Occipital lobe (tissue), 2 donors: ENCODE results near the gene PAGE3. TPM values are rescaled to one million over a fixed set of nuclear protein-coding genes. Genes with fewer than 3 reads are reported as not detected.

Source experiments
- DNase-seq: peaks from one replicate; lab custom pipeline; 2025; lab: John Stamatoyannopoulos, UW
- total RNA-seq: library from RNA; depleted of rRNA; stranded (reverse); fragments of >200 nt; gene quantifications from one replicate; pipeline ENCODE4 v1.2.3, GENCODE V29; 2014

The PAGE3 gene, protein sequence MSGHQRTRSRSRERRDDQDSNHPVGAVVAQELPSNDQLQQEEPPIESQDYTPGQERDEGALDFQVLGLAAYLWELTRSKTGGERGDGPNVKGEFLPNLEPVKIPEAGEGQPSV
- total RNA-seq = not detected

DNA sequence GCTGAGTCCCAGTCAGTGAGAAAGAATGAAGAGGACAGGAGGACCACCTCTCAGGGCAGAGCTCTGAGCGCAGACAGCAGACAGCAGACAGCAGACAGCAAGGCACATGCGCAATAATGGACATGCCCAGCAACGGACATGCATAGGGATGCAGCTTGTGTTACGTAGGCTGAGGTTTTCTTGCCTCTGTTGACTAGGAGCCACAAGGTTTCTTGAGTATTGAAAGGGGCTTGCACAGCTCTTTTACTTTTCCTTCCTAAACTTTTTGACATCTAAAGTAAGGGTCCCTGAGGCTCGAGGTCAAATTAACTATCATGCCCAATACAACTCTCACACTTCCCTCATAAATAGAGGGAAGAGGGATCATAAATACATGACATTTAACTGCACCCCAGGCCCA, at the start of gene PAGE3:
PAGE3 (minus strand) TSS at position 101 of the 400 bp plus-strand sequence. CDS start 1,013 bp downstream, outside the sequence.
- no peak for DNase-seq

DNA sequence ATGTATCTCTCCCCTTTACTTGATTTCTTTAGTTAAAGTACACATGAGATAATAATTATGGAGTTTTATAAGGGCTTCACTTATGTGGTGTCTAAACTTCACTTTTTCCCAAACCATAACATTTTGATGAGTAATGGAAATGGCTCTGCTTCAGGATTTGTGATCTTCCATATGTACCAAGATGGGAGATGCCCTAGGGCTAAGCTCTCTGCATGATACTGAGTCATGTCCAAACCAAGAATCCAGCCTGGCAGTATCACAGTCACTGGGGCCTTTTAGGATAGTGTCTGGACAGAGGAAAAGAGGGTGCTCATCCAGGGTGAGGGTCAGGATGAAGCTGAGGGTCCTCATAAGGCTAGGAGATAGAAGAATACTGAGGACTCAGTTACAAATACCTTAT, 47.9 kb upstream of the PAGE3 start:
- DNase-seq = no peak

DNA sequence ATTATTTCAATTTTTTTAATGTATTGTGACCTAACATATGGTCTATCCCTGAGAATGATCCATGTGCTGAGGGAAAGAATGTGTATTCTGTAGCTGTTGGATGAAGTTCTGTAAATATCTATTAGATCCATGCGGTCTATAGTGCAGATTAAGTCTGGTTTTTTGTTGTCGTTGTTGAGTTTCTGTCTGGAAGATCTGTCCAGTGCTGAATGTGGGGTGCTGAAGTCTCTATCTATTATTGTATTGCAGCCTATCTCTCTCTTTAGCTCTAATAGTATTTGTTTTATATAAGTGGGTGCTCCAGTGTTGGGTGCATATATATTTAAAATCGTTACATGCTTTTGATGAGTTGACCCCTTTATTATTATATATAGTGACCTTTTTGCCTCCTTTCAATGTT, 26.2 kb upstream of the PAGE3 start:
- no peak for DNase-seq

DNA sequence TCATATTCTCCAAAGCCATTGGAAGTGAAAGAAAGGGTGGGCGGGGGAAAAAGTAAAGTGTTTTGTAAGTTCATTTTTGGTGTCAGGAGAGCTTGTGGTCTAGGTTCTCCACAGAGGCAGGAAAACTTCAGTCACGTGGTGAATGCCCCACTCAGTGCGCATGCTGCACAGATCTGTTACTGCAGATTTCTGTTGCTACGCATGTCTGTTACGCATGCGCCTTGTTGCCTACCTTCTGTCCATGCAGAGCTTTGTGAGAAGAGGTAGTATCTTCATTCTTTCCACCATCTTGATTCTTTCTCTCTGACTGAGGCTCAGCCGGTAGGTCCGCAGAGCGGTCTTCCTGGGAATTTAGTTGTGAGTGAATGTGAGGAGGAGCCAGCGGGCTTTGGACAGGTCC, 15.1 kb upstream of the PAGE3 start:
- no peak for DNase-seq

DNA sequence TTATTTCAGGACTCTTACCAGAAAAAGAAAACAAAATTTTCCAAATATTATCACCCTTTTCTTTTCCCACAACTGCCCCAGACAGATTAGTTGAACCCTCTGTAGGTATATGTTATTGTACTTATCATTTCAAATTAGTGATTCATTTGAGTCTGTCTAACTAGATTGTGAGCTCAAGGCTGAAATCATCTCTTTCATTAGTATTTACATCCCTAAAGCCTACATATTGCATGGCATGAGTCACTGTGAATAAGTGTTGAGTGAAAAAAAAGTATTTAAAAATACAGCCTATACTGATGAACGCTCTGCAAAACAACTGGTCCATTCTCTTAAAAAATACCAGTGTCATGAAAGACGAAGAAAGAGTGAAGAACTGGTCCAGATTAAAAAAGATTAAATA, 3.9 kb downstream of the PAGE3 start:
- no peak for DNase-seq

DNA sequence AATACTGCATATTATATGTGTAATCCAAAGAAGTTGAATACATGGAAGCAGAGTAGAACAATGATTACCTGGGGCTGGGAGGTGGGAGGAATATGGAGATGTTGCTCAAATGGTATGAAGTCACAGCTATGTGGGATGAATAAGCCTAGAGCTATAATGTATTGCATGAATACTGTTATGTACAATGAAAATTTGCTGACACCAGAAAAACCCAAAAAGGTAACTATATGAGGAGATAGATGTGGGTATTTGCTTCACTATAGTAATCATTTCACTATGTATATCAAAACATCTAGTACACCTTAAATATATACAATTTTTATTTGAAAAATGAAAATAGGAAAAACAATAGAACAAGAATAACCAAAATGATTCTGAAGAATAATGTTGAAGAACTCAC, 11.2 kb downstream of the PAGE3 start:
- DNase-seq = no peak

DNA sequence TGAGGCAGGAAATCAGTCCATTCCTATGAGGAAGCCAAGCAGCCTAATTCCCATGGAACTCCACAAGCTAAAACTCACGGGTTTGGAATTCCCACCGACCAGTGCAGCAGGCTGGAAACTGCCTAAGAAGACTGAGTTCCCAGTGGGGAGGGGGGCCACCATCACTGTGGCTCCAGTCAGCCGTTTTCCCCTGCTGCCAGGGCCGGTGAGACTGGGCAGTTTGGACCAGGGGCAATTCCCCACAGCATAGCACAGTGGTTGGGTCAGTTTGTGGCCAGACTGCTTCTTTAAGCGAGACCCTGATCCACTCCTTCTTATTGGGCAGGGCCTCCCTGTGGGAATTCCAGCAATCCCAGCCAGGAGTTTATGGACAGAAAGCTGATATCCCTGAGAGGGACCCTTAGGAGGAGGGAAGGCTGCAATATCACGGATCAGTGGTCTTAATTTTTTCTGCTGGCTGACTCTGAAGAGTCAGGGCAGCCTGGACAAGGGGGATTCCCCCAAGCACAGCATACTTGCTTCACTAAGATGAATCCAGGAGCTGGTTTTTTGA, 23.9 kb downstream of the PAGE3 start:
- no peak for DNase-seq

DNA sequence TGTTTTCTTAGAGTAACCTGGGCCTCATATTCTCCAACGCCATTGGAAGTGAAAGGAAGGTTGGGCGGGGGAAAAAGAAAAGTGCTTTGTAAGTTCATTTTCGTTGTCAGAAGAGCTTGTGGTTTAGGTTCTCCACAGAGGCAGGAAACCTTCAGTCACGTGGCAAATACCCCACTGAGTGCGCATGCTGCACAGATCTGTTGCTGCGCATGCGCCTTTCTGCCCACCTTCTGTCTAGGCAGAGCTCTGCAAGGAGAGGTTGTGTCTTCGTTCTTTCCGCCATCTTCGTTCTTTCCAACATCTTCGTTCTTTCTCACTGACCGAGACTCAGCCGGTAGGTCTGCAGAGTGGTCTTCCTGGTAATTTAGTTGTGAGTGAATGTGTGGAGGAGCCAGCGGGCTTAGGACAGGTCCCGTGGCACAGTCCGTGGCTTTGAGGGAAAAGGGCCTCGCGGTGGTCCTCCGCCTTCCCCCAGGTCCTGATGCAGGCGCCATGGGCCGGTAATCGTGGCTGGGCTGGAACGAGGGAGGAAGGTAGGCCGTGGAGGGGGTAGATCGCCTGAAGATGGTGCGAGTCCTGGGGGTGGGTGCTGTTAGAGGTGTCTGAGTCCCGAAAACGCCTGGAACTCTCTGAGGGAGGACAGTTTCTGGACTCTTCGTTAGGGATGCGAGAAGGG, 44.5 kb downstream of the PAGE3 start, which contains the start of gene PAGE5:
PAGE5 (plus strand) TSS at position 228 of the 676 bp plus-strand sequence. CDS start 1,037 bp downstream, outside the sequence.
- no peak for DNase-seq

DNA sequence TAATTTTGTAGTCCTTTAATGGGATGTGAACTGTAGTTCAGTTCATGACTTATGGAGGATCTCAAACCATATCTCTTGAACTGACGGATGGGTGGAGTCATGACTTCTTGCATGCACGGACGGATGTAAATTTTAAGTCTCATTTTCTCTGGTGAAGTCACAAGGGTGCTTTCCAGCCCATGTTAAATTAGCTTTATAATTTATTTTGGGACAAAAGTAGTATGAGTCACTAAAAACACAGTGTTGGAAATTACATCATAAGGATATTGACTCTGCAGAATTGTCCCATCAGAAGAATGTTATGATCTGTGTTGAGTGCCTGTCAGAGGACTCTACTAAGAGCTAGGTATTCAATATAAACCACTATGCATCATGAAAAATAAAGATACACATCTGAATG, 51.3 kb downstream of the PAGE3 start:
- no peak for DNase-seq

DNA sequence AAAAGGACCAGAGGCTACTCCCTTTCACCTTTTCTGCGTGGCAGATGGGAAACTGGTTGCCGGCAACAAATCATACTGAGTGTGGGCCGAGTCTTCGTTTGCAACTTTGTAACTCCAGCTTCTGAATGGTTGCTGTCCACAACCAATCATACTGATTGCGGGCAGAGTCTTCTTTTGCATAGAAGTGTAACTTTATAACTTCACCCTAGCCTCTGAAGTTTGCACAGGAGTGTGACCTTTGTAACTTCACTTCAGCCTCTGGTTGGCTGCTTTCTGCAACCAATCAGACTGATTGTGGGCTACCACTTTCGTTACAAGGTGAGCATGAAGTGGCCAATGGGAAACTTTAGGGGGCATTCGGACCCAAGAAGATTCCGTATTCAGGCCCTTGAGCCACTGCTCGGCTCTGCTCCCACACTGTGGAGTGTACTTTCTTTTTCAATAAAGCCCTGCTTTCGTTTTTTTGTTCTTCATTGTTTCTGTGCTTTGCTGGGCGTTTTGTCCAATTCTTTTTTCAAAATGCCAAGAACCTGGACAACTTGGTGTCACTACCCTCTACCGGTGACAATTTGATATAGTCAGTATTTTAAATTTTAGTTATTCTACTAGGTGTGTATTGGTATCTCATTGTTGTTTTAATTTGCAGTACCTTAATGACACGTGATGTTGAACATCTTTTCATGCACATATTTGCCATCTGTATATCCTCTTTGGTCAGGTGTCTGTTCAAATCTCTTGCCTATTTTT, 53.6 kb downstream of the PAGE3 start:
- DNase-seq = no peak

Other genes starting within 250 kb of the PAGE3 start
- 32.0 TPM for gene ALAS2, start 233.9 kb downstream of the PAGE3 start, total RNA-seq
- not detected for gene PAGE2B, start 189.9 kb downstream of the PAGE3 start, total RNA-seq
- gene PAGE2, start 175.9 kb downstream of the PAGE3 start, total RNA-seq = not detected
- not detected for gene PAGE5, start 44.6 kb downstream of the PAGE3 start, total RNA-seq
- 115 TPM for gene MAGEH1, start 187.2 kb upstream of the PAGE3 start, total RNA-seq
- gene USP51, start 224.9 kb upstream of the PAGE3 start, total RNA-seq = 6.9 TPM